Inferior parietal cortex (tissue), 1 donor: Measurements from ENCODE around the gene GARS1.

Experiments used
- DNase-seq: peaks from one replicate; pipeline ENCODE4 v3.0.0-alpha.2; 2016; ENCODE audit errors: extremely low spot score

GARS1 gene

DNA sequence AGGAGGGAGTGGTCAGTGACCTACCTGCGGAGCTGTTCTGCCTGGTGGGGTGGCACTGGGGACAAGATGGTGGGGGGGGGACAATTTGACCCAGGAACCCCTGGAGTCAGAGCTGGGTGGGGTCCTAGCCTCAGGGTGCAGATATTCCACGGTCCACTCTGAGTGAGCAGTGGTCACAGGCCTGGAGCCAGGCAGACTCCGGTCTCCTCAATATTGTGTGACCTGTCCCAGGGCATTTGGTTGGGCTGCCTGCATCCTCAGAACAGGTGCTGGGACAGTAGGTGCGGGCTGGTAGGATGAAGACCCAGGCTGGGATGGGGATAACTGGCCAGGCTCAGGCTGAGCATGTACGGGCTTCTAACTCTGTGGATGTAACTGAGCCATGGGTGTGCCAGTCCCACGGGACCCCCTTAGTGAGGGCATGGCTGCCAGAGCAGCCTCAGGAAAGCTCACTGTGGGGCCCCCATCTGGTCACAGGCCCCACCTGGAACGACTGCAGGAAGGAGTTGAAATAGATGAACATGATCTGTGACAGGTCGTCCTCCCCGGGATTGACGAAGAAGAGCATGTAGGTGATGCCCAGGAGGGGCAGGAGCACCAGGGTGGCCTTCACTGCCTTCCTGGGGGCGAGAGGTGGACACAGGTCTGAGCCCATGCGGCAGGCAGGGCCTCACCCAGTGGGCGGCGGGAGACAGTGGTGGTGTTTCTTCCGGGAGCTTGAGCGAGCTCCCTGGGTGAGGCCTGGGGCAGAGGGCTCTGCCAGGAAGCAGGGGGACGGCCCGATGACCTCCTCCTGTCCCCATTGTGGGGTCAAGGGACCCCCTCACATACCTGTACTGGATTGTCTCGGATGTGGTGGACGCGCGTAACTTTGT lies 60.7 kb downstream of the GARS1 start:
- no peak for DNase-seq

DNA sequence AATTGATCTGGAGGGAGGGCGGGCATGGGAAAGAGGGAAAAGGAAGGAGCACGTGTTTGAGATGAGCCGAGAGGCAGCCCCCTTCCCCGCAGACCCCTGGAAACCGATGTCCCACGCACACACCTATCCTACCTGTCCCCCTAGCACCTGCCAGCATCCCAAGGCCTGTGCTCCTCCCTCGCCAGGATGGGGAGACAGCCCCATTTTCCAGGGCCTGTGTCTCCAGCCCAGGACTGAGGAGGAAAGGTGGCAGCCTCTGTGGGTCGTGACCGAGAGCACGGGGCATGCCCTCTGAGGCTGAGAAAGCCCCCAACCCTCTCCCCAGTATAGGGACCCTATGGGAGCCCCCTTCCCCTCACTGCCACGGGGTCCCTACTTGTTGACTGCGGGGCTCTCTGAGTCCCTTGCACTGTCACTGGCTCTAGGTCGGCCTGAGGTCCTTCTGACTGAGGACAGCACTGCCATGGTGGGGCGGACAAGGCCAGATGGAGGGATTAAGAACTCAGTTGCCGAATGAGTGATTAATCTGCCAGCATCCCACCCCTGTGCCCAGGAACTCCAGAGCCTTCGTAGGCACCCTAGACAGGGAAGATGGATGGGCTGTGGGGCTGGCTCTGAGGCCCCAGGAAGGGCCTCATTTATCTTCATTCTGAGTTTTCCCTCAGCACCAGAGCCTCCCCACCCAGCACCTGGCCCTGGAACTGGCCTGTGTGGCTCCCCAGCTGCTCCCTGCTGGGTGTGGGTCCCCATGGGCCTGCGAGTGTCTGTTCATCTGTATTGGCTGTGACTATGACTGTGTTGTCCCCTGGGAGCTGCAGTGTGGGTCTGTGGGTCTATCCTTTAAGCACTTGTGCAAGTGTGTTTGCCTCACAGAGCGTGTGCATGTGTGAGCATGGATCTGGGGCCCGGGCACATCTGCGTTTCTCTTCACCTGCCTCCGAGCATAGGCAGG lies 61.6 kb downstream of the GARS1 start:
- no peak for DNase-seq

DNA sequence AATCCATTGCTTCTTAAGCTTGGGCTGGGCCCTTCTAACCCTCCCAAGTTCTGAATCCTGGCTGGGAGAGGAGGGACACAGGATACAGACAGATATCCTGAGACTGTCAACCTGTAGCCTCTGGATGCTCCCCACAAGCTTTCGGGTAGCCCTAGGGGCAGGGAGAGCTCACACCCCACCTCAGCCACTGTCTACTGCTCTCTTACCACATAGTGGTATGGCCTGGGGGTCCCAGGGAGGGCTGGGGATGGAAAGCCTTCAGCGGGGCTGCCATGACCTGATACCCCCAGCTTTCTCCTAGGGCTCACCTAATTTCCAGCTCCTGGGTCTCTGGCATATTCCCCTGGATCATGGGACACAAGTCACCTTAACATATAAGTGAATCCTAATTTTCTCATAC lies 62.5 kb downstream of the GARS1 start:
- no peak for DNase-seq

DNA sequence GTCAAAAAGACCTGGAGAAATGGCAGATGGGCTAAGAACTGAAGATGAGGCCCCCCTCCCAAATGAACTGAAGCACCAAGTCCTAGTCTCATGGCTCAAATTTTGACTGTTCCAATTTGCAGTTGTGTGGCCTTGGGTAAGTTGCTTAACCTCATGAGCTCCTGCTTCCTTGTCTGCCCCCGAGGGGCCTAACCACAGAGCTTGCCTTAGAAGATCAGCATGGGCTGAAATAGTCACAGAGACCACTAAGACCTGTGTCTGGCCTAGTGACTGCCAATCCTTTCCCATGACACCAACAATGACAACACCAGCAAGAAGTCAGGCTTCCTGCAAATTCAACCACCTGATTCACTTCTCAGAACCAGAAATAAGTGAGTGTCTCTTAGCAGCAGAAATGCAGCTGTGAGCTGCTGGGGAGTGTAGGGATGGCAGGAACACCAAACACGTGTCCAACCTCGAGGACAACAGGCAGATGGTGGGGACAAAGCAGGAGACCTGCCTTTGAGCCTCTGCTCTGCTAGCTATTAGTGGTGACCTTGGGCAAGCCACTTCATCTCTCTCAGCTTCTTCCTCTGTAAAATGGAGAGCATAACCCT lies 63.9 kb downstream of the GARS1 start:
- no peak for DNase-seq

DNA sequence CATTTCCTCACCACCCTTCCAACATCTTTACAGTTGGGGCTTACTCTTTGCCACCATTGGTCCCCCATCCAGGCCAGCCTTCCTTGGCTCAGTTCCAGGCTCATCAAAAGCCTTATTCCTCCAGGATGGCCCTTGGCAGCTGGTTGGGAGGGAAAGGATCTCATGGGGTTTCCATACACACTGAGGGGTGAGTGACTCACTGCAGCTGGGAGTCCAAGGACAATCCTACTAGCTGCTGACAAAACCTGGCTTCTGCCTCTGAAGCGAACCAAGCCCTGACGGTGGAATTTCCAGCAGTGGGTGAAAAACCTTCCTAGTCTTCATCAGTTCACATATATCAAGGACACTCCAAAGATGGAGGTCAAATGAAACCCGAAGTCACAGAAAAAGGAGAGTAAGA lies 64.6 kb downstream of the GARS1 start:
- DNase-seq: no peak

DNA sequence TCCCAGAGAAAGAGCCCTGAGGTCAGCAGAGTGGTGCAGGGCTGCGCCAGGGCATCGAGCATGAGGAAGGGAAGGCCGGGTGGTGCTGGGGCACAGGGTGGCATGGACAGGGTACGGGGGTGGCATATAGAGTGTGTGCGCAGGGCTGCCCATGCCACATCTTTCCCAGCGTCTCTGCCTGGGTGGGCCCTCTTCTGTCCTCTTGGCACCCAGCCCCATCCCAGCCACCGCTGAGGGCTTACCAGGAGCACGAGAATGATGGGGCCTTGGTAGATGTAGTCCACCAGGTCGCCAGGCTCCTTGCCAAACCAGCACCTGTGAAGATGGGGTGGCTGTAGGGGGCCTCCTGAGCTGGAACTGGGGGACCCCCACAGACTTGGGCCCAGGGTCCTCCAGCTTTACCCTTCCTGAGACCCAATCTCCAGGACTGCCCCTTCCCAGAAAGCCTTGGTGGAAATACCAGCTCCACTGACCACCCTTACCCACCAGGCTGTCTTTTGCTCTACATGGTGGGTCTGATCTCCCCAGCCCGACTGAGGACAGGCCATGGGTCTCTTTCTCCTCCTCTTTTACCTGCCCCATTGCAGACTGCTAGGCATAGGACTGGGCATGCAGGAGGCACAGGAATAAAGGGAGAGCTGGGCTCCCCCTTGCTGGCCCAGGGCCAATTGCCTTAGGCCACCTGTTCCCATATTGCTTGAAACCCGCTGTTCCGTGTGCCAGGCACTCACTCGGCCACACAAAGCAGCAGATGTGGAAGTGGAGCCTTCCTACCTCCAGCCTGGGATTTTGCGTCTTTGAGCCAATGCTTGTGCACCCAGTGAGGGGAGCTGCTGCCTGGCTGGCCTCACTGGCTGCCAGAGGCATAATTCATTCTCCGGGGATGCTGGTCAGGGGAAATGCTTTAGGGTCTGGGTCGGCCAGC lies 65.9 kb downstream of the GARS1 start:
- DNase-seq: no peak

DNA sequence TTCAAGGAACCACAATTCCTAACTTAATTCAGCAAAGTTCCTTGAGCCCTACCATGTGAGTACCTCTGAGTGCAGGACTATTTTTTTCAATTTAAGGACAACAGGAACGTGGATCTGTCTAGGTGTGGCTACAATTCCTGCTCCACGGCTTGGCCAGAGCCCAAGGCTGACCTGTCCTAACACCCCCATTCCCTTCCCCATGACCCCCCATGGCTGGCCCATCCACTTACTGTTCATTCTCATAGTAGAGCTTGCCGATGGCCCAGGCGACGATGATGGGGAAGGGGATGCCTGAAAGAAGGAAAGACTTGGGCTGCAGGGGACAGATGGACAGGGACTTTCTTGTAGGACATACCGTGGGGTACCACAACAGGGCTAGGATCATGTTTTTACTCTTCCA lies 67.2 kb downstream of the GARS1 start:
- DNase-seq: no peak

DNA sequence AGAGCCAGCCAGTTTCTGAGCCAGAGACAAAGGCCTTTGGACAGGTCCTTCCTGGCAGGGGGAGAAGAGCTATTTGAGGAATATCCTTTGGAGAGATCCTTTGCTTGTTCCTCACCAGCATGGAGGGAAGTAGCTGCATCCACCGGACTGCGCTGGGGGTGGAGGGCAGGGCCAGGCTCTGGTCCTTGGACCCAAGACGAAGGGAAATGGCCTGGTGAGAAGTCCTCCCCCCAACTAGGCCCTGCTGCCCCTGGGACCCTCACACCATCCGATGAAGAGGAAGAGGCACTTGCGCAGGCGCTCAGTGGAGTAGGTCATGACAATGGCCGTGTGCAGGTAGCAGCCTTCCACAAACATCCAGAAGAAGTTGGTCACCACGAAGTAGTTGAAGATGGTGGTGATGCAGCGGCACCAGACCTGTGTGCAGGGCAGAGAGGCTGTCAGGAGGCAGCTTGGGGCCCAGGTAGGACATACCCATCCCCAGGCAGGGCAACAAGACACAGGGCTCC lies 67.8 kb downstream of the GARS1 start:
- DNase-seq: no peak

DNA sequence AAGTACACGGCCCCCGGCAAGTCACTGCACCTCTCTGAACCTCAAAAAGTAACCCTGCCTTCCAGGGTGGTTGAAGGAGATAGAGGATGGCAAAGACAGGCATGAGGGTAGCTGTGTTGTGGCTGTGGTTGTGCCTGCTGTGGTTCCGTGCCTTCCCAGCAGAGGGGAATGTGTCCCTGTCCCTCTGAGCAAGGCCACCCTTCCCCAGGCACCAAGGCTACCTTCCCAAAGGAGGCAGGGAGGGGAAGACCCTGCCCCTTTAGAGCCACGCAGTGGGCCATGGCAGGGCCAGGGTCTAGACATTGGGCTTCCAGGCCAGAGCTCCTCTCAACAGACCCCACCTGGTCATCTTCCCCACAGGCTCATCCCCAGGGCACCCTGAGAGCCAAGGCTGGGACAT lies 68.7 kb downstream of the GARS1 start:
- DNase-seq: no peak

DNA sequence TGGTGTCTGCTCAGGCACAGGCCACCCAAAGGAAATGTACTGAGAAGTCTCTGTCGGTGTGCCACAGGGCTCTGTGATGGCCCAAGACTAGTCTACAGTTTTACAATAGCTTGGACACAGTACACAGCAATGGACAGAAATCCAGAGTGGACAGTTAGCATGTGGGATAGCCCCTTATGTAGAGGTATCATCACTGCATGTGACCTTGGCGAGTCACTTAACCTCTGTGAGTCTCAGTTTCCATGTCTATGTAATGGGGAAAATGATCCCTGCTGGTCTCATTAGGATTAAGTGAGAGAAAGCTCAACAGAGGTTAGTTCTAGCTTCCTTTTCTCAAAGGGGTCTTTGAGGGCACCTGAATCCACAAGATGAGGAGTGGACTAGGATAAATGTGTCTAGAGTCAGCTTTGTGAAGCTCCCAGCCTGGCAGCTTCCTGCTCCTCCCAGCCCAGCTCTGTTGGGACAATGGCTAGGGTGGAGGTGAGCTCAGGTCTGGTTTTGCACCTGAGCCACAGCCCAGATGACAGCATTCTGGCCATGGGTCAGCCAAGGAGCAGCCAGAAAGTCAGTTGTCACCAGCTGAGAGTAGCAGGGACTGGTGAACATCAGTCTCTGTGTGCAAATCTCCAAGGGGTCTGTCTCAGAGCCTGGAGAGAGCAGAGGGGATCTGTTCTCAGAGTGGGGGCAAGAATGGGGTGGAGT lies 69.7 kb downstream of the GARS1 start:
- DNase-seq: no peak

DNA sequence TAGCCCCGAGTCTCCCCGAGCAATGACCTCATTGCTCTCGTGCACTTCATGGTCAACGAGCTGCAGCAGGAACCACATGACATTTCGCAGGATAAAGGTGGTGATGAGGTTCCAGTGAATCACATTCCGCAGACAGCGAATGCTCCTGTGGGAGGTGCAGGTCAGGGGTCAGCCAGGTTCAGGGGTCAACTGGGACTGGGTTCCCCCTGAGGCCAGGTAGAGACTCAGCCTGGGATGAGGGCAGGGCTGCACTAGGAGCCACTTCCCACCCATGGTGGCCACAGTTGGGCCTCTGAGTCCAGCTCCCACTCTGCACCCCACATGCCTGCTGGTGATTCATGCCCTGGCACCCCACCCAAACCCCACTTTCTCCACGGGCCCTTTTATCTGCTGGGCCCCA lies 70.4 kb downstream of the GARS1 start:
- no peak for DNase-seq

DNA sequence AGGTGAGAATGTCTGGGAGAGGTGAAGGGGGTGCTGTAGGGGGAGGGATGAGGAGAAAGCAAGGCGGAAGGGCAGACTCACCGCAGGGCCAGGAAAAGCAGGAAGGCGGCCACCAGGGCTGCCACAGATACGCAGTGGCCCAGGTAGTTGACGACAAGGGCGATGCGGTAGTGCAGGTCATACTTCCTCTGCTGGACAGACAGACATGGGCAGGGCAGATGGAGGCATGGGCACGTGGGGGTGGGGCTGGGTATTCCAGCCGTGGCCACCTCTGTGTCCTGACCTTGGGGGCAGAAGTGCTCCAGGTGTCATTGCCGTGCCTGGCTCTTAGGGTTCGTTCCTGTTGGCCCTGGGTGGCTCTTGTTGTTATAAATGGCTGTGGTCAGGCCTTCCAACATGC lies 70.8 kb downstream of the GARS1 start:
- no peak for DNase-seq

DNA sequence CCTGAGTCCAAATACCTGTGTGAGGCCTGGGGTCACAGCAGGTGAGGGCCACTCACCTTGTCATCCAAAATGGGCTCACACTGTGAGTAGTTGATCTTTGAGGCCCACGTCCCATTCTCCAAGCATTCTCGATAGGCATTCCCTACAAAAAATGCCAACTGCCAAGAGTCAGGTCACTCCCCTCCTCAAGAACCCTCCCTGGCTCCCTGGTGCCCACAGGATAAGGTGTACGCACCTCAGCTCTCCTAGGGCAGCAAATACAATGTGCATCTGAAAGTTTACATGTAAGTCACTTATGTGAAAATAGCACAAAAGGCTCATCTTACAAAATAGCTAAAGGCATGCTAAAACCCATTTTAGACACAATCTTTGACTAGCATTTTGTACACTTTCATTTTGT lies 72.5 kb downstream of the GARS1 start:
- DNase-seq: no peak

DNA sequence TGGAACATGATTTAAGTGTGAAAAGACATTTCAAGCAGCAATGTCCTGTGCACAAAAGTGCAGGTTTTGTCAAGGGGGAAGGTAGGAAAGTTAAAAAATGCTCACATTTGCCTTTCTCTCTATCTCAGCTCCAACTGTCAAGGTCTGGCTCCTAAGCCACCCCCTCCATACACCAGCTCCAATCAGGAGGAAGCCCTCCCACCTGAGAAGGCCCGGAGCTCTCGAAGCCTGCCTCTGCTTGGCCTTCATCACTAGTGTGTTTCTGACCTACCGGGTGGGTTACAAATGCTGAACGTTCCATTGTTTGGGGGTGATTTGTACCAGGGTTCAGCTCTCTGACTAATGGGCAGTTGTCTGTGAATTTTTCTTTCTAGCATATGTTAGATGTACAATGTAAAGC lies 73.4 kb downstream of the GARS1 start:
- no peak for DNase-seq

DNA sequence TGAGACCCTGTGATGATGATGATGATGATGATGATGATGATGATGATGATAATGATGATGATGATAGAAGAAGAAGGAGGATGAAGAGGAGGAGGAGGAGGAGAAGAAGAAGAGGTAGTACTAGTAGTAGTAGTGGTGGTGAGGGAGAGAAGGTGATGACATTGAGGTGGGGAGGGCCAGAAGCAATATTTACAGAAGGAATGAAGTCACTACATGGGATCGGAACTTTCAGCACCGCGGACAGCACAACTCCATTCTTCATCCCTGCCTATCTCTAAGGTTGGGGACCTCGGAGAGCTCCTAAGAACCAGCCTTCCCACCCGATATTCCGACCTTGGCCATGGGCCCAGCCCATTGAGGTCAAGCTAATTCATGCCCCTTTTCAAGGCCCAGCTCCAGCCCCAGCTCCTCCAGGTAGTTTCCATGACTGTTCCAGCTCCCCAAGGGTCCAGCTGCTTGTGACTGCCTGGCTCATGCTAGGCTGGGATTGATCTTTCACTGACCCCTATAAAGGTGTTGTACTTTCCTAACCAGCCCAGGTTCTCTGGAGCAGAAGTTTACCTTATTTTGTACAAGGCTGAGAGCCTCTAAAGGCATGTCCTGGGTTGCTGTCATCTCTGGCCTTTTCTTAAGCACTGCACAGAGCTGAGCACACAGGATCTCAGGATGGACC lies 77.3 kb downstream of the GARS1 start:
- no peak for DNase-seq

DNA sequence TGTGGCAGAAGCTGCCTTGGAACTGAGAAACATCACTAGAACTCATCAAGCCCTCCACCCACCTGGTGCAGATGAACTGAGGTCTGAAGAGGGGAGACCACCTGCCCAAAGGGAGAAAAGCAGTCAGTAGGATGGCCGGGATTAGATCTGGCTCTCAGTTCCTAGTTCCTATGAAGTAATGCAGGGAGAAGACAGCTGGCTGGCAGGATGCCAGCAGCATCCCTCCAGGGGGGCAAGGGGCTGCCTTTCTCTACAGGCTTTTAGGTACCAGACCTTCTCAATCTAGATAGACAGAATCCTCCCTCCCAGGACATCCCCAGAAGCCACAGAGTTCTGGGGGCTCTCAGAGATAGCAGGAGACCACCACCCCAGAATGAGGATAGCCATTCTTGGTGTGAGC lies 79.7 kb downstream of the GARS1 start:
- no peak for DNase-seq

DNA sequence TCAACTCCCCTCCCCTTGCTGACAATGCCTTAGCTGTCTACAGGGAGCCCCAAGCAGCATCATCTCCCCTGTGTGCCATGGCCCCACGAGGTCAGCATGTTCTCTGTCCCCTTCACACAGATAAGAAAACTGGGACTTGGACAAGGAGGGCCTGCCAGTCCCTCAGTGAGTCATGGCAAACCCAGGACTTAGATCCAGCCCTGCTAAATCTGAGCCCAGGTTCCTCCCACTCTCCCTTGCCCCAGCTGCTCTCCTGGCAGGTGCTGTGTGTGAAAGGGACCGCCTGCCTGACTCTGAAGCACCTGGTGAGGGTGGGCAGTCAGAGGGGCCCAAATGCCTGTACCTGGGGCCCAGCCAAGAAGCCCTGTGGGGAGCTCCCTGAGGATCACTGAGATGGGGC lies 80.2 kb downstream of the GARS1 start:
- DNase-seq: no peak

DNA sequence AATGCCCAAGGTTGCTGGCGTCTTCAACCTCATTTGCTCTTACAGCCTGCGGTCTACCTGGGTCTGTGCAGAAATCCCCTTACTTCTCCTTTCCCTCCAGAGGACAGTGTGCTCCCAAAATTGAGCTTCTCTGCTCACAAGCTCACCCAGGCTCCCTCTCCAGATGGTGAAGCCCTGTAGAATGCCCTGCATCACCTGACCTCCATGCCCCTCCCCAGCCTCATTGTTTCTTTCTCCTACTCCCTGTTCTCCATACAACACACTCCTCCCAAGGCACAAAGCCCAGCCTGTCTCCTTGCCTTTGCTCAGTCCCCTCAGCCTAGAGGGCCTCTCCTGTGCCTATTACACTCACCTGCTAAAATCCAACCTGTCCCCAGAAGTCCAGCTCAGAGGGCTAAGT lies 84.1 kb downstream of the GARS1 start:
- no peak for DNase-seq

DNA sequence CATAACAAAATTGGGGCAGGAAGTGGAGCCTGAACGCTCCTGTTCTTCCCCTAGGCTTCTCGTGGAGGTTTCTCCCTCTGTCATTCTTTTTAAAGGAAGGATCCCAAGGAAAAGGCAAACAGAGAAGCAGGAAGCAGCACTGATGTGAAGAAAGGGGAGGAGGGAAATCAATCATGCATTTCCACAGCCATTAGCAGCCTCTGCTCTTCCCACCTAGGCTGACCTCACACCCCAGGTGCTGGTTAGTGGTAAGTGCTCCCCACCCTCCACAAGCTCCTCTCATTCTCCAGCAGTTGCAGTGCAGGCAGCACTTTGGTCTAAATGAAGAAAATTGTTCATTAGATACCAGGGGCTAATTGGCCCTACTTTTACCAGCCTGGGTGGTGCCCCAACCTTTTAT lies 85.0 kb downstream of the GARS1 start:
- DNase-seq: no peak

DNA sequence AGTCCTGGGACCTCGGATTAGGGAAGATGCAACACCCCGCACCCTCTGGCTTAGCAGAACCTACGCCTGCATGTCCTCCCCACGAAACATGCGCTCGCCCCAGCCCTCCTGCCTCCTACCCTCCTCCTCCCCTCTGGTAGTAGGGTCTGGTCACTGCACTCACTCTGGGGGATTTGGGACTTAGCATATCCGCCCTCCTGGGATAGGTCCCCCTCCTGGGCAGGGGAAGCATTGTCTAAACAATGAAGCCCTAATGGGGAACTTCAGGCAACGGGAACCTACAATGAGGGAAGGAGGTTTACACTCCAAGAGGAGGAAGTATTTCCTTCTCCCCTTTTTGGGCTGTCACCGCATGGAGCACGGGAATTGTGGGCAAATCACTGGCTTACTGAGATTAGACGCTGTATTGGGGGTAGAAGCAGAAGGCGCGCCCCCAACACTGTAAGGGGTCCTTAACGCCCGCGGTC lies 86.7 kb downstream of the GARS1 start:
- no peak for DNase-seq
